GM19438 (cell line): ENCODE results near the gene QSOX2.

ENCODE experiments used
- ATAC-seq: cut with Tn5 transposase; IDR thresholded peaks from one replicate; pipeline ENCODE4 v1.9.1; 2021; ENCODE audit warnings: low read depth; ENCODE audit not compliant: unreplicated experiment

QSOX2 gene

DNA sequence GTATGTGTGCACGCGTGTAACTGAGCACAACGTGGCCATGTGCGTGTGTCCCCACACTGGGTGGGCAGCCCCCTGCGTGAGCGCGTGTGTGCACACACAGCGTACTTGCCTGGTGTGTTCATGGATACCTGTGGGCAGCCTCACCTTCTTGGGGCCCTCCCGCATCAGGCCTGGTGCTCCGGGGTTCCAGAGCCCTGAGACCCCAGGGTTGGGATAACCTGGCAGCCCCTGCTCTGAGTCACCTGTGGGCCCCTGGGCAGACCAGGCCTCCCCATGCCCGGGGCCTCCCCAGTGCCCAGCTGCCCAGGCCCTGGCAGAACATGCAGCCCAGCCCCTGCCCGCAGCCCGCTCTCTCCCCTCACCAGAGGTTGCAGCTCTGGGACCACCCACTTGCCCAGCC is 65.9 kb downstream of the QSOX2 start:
- no peak for ATAC-seq

DNA sequence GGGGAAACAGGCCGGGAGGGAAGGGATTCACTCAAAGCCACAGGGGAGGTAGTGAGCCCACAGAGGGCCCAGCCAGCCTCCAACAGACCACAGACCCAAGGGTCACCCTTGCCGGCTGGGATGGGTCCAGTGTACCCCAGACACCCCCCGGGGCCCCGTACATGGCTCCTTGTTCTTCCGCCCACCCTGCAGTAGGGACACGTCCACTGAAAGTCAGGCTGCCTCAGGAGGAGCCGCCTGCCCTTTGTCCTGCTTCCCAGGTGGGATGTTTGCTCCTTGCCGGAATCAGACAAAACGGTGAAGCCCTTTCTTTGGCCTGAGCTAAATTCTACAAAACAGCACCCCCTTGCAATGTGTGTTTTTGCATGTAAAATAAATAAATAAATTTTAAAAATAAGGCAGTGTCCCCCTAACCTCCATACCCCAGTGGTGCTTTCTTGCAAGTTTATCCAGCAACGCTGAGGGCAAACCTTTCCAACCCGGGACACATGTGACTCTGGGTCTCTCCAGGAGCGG is 66.5 kb downstream of the QSOX2 start:
- ATAC-seq = no peak

DNA sequence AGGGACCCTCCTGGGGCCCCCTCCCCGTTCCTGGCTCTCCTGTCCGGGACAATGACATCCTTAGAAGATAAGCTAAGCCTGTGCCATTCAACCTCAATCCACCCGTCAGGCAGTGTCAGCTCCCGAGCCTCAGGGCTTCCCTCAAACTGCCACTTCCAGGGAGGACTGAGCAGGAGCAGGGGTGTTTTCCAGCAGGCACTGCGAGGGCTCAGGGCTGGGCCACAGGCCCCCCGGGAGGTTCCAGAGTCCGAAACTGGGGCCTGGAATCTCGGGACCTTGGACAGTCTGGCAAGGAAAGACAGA is 66.9 kb downstream of the QSOX2 start:
- no peak for ATAC-seq

- no peak for ATAC-seq
These were observed 67.4 kb downstream of the QSOX2 start for GRCh38 chr9:136178061-136178772.

GRCh38 chr9:136177224-136177623 is 68.4 kb downstream of the QSOX2 start:
- ATAC-seq = no peak

GRCh38 chr9:136175616-136176197 is 69.9 kb downstream of the QSOX2 start:
- no peak for ATAC-seq

DNA sequence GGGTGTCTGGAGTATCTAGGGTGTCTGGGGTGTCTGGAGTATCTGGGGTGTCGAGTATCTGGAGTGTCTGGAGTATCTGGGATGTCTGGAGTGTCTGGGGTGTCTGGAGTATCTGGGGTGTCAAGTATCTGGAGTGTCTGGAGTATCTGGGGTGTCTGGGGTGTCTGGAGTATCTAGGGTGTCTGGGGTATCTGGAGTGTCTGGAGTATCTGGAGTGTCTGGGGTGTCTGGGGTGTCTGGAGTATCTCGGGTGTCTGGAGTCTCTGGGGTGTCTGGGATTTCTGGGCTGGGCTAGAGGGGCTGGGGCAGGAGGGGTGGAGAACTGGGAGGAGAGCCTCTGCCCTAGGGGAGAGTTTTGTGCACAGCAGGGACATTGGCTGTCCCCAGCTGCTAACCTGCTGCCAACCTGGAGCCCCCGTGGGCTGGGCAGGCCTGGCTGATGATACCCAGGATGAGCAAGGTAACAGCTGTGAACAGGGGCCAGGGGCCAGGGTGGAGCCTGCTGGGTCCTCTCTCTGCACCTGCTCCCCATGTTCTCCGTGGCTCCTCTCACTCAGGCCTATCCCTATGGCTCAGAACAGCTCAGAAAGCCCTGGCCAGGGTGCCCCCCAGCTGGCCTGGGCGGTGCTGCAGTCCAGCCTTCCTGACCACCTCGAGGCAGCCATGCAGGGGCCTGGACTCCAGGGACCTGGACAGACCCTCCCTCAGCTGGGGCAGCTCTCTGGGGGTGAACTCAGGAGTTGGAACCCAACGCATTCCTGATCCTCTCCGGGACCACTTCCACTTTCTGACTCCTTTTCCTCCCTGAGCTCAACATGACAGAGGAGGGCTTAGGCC is 70.6 kb downstream of the QSOX2 start:
- no peak for ATAC-seq

- ATAC-seq = no peak
These were observed 71.8 kb downstream of the QSOX2 start for GRCh38 chr9:136173648-136174290.

- ATAC-seq = no peak
These were observed 73.1 kb downstream of the QSOX2 start for GRCh38 chr9:136172412-136173079.

- ATAC-seq = no peak
These were observed 73.7 kb downstream of the QSOX2 start for GRCh38 chr9:136171801-136172411.

- ATAC-seq = no peak
These were observed 74.4 kb downstream of the QSOX2 start for GRCh38 chr9:136171009-136171800.

GRCh38 chr9:136170006-136170901 is 75.4 kb downstream of the QSOX2 start:
- ATAC-seq = no peak

GRCh38 chr9:136169495-136169894 is 76.1 kb downstream of the QSOX2 start:
- no peak for ATAC-seq

DNA sequence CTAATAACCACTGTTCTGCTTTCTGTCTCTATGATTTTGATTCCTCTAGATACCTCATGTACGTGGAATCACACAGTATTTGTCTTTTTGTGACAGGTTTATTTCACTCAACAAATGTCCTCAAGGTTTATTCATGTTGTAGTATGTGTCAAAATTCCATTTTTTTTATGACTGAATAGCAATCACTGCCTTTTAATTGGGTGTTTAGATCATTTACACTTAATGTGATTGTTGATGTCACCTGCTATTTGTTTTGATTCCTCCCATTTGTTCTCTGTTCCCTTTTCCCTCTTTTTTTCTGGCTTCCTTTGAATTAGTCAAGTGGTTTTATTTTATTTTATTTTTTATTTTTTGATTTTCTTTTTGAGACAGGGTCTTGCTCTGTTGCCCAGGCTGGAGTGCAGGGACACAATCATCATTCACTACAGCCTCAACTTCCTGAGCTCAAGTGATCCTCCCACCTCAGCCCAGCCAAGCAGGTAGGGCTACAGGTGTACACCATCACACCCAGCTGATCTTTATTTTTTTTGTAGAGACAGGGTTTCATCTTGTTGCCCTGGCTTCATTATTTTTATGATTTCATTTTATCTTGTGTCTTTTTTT is 82.3 kb downstream of the QSOX2 start:
- no peak for ATAC-seq

DNA sequence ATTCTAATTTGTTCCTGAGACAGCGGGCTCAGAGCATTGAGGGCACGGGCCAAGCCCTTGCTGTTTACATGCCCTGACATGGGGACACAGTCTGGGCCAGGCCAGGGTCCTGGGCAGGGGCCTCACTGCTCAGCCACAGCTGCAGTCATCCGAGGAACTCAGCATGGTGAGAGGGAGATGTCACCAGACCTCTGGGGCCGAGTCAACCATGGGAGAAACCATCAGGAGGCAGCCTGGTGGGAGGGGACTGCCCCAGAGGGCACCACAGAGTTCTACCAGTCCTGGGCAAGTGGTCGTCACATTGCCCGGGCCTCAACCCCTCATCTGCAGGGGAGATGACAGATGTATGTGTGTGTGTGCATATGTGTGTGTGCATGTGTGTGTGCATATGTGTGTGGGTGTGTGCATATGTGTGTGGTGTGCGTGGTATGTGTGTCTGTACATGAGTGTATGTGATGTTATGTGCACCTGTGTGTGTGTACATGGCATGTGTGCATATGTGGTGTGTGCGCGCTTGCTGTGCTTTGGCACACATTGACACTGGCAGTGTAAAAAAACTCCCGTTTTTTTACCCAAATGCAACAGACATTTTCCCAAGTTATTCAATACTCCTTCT is 84.5 kb downstream of the QSOX2 start:
- no peak for ATAC-seq

DNA sequence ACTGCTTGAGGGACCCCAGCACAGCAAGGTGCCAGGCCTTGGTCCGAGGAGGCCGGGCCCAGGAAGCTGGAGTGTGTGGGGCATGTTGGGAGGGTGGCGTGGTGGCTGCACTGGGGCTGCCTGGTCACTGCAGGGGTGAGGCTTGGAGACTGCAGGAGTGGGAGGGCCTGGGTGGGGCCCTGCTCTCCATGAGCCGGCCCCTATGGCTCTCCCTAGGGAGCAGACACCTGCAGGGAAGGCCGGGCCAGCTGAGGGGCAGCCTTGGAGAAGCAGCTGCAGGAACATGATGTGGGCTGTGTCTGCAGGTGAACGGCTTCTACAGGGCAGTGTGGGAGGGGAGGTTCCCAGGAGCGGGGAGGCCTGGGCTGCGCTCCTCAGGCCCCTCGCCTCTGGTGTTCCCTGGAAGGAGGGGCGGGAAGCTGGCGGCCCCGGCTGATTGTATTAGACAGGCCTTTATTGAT is 85.2 kb downstream of the QSOX2 start:
- no peak for ATAC-seq

GRCh38 chr9:136159851-136160250 is 85.8 kb downstream of the QSOX2 start:
- no peak for ATAC-seq
